Activated CD4-positive, alpha-beta T cell treated with anti-CD3 and anti-CD28 coated beads for 36 hours (primary cell): ENCODE measurements around the gene NISCH. TPM values are rescaled to one million over a fixed set of nuclear protein-coding genes. Genes with fewer than 3 reads are reported as not detected.

ENCODE experiments used
- ATAC-seq: fragments of 200-7000 bp; cut with Tn5 transposase; one replicate; pipeline ENCODE4 v1.10.0; 2021; ENCODE audit warnings: mild to moderate bottlenecking, moderate library complexity
- CTCF ChIA-PET: fragments of 350-600 bp; sonication (Branson Sonifier 250); formaldehyde crosslinking; loops from one replicate; lab custom pipeline; 2021; ENCODE audit warnings: antibody characterized with exemption; lab: Charles Lee
- POLR2A ChIA-PET: fragments of 350-600 bp; sonication (Branson Sonifier 250); formaldehyde crosslinking; loops from one replicate; lab custom pipeline; 2021; ENCODE audit warnings: antibody characterized with exemption, inconsistent platforms; lab: Charles Lee
- DNase-seq: peaks from one replicate; pipeline ENCODE4 v3.0.0-alpha.2; 2020
- H3K27ac Mint-ChIP-seq: one replicate; pipeline ENCODE4 v1.8.0; 2021; ENCODE audit warnings: mixed read lengths
- H3K27me3 Mint-ChIP-seq: one replicate; pipeline ENCODE4 v1.8.0; 2021; ENCODE audit warnings: mixed read lengths
- H3K36me3 Mint-ChIP-seq: one replicate; pipeline ENCODE4 v1.8.0; 2021; ENCODE audit warnings: low read depth, mixed read lengths
- H3K4me1 Mint-ChIP-seq: one replicate; pipeline ENCODE4 v1.8.0; 2021; ENCODE audit warnings: mixed read lengths
- H3K4me3 Mint-ChIP-seq: one replicate; pipeline ENCODE4 v1.8.0; 2021; ENCODE audit warnings: mild to moderate bottlenecking, moderate library complexity, mixed read lengths
- H3K9me3 Mint-ChIP-seq: one replicate; pipeline ENCODE4 v1.8.0; 2021; ENCODE audit warnings: low read depth, mixed read lengths
- intact Hi-C, 2 experiments: fragments of 100-400 bp; cut with DNase I in 1 of 2; cut with micrococcal nuclease in 1 of 2; formaldehyde crosslinking; loops; one replicate each; pipeline versions ENCODE4 v1.14.2 to v1.15.1; 2022 to 2024; cut with DNase I, micrococcal nuclease
- total RNA-seq, 2 experiments: library from RNA; stranded (reverse); gene quantifications; one replicate each; pipeline ENCODE4 v1.2.3, GENCODE V29; 2021

Gene NISCH
- total RNA-seq, 2 experiments from 2014 or later = 61.4 to 68.9 TPM

DNA sequence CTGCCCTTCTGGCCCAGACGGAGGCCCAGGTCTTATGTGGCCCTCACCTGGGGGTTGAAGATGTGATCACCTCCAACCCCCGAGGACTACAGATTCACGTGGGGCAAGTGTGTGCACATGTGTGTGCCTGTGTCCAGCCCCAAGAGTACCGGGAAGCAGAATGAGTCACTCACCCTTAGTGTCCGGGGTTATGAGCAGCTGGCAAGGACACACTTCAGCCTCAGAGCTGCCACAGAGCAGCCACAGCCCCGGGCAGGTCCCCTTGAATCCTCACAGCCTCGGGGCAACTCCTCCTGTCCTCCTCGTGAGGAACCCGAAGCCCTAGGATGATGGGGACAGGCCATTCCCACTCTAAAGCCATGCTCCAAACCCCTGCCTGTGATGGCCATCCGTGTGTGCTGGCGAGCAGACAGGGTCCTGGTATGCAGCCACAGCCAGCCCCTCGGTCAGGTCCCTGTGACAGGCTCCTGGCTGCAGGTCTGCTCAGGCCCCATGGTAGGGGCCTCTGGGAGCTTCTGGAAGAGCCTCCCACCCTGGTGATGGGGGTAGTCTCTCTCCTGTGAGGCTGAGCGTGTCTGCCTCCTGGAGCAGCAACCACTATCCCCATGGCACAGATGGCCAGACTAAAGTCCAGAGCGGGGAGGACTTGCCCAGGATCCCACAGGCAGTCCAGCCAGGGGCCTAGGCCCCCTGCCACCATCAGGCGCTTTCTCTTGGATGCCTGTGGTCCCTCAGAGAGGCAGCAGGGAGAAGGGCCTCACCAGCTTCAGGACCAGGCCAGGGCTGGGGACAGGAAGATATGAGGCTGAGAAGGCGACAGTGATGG, 40.6 kb downstream of the NISCH start:
- ChIA-PET POLR2A (interaction anchor here (0.6 kb wide), 2 partner anchors 27 to 144 kb away, joined by 3 to 5 read pairs; no protein-coding TSS in a partner anchor), CTCF (interaction anchor here (1.1 kb wide), 1 partner anchor 10 kb away, joined by 3 read pairs; no protein-coding TSS in a partner anchor)
- no peak for DNase-seq
- H3K9me3 Mint-ChIP-seq = no peaks in the 10 kb centered on the region
- H3K27ac Mint-ChIP-seq = no peak overlapping the region
- intact Hi-C loops = no loop called here
- ATAC-seq = no peak
- peaks cover 2% of the 10 kb centered on the region for H3K27me3 Mint-ChIP-seq
- peaks cover 12% of the 10 kb centered on the region for H3K36me3 Mint-ChIP-seq
- no peaks in the 10 kb centered on the region for H3K4me1 Mint-ChIP-seq
- no peak overlapping the region for H3K4me3 Mint-ChIP-seq

DNA sequence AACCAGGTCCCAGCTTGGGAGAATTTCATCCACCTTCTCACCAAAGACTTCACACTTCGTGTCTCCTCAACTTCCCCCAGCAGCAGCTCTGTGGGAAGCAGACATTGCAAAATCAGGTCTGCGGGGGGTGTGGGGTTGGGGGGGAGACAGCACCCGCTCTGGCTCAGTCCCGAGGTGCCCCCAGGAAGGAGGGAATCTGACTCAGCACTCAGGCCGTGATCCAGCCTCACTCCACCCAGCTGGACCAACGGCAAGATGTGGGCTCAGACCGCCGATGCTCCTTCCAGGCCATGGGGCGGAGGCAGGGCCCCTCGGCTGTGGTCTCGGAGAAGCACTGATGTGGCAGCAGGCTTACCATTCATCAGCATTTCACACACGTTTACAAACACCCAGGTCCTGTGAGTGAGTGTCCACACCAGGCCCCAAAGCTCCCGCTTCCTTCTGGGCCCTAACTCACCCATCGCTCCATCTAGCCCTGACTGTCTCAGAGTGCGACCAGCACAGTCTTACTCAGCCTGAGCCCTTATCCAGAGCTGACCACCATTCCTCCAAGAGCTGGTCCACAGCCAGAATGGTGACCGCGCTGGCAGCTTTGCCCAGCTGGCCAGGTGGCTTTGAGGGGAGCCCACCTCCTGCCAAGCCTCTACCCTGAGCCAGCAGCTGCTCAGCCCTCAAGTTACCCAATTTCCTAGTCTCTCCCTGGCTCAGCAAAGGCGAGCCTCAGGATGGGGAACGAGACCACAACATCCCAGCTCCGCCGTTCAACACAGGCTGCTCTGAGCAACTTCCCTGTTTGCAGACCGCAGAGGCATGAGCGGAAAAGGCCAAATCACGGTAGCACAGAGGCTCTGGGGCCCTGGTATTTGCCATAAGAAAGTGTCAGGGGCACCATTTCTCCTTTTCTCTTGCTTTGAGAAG, 43.0 kb downstream of the NISCH start:
- Mint-ChIP-seq H3K4me1 (no peaks in the 10 kb centered on the region), H3K27ac (no peak overlapping the region), H3K9me3 (no peaks in the 10 kb centered on the region), H3K27me3 (peaks cover 2% of the 10 kb centered on the region), H3K4me3 (no peak overlapping the region), H3K36me3 (no peaks in the 10 kb centered on the region)
- ATAC-seq (no peak), DNase-seq (no peak)
- POLR2A ChIA-PET = interaction anchor here (1.3 kb wide), 1 partner anchor 38 kb away, joined by 3 read pairs; the partner anchor contains the start of gene UQCC5
- CTCF ChIA-PET = interaction anchor here (0.7 kb wide), 1 partner anchor 118 kb away, joined by 3 read pairs; no protein-coding TSS in a partner anchor
- intact Hi-C loops = no loop called here

GRCh38 chr3:52501046-52501445, 45.6 kb downstream of the NISCH start:
- no peak overlapping the region for H3K4me3 Mint-ChIP-seq
- intact Hi-C loops = no loop called here
- CTCF ChIA-PET = no interaction called here
- H3K9me3 Mint-ChIP-seq = no peaks in the 10 kb centered on the region
- H3K4me1 Mint-ChIP-seq = no peaks in the 10 kb centered on the region
- ATAC-seq (no peak), DNase-seq (no peak)
- POLR2A ChIA-PET = no interaction called here
- H3K27me3 Mint-ChIP-seq = no peaks in the 10 kb centered on the region
- H3K36me3 Mint-ChIP-seq = no peaks in the 10 kb centered on the region
- H3K27ac Mint-ChIP-seq = no peak overlapping the region

DNA sequence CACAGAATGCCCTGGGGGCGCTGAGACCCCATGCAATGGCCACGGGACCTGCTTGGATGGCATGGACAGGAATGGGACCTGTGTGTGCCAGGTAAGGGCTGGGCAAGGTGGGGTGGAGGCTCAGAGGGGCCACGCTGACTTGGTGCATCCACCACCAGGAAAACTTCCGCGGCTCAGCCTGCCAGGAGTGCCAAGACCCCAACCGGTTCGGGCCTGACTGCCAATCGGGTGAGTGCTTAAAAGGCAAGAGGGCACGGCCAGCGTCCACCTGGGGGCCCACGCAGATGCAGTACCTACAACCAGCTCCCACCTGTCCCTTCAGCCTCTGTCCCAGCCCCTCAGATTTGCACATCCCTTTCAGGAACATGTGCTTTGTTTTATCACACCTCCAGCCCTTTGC, 46.6 kb downstream of the NISCH start:
- intact Hi-C loops = no loop called here
- no peak for DNase-seq
- H3K27me3 Mint-ChIP-seq = no peaks in the 10 kb centered on the region
- H3K27ac Mint-ChIP-seq = no peak overlapping the region
- ChIA-PET CTCF (interaction anchor here (1.0 kb wide), 1 partner anchor 9 kb away, joined by 4 read pairs; no protein-coding TSS in a partner anchor), POLR2A (no interaction called here)
- no peaks in the 10 kb centered on the region for H3K4me1 Mint-ChIP-seq
- no peaks in the 10 kb centered on the region for H3K9me3 Mint-ChIP-seq
- H3K4me3 Mint-ChIP-seq = no peak overlapping the region
- H3K36me3 Mint-ChIP-seq = no peaks in the 10 kb centered on the region
- no peak for ATAC-seq

DNA sequence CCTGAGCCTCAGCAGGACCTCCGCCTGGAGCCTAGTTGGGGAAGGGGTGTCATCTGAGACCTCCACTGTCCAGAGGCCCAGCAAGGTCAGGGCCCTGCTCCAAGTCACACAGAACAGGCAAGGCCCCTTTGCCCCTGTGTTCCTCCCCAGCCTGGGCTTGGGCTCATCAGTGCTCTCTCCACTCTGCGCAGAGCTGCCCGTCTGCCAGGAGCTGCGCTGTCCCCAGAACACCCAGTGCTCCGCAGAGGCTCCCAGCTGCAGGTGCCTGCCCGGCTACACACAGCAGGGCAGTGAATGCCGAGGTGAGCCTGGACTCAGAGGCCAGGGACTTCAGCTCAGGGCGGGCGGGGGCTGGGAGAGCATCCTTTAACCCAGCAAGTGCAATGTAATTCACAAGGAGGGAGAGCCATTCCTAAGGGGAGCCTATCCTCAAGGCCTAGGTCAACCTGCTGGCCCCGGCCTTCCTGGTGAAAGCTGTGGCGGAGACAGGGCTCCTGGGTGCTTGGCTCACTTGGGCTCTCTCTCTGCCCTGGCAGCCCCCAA, 47.5 kb downstream of the NISCH start:
- H3K36me3 Mint-ChIP-seq = no peaks in the 10 kb centered on the region
- ChIA-PET CTCF (no interaction called here), POLR2A (no interaction called here)
- no peaks in the 10 kb centered on the region for H3K27me3 Mint-ChIP-seq
- H3K4me1 Mint-ChIP-seq = no peaks in the 10 kb centered on the region
- ATAC-seq = no peak
- no peak overlapping the region for H3K4me3 Mint-ChIP-seq
- DNase-seq = no peak
- no peak overlapping the region for H3K27ac Mint-ChIP-seq
- no peaks in the 10 kb centered on the region for H3K9me3 Mint-ChIP-seq
- intact Hi-C loops = no loop called here

DNA sequence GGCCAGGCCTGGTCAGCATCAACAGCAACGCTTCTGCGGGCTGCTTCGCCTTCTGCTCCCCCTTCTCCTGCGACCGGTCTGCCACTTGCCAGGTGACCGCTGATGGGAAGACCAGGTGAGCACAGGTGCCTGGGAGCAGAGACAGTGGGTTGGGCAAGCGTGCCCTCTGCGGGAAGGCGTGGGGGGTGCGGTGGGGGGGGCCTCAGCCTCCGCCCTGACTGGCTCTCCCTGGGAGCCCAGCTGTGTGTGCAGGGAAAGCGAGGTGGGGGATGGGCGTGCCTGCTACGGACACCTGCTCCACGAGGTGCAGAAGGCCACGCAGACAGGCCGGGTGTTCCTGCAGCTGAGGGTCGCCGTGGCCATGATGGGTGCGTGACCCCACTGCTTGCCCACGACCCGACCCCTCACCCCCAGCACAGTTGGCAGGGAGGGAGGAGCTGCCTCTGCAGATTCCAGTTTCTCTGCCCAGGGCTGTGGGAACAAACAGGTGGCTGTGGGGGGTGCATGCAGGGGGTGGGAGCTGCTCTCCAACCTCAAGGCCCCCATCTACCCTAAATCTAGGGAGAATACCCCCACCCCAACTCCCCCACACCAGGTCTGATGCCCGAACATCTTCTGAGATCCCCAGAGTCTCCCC, 48.5 kb downstream of the NISCH start:
- H3K4me1 Mint-ChIP-seq = no peaks in the 10 kb centered on the region
- no peak overlapping the region for H3K27ac Mint-ChIP-seq
- no peaks in the 10 kb centered on the region for H3K27me3 Mint-ChIP-seq
- no peak for DNase-seq
- intact Hi-C loops = no loop called here
- no peak overlapping the region for H3K4me3 Mint-ChIP-seq
- H3K9me3 Mint-ChIP-seq = no peaks in the 10 kb centered on the region
- no peak for ATAC-seq
- H3K36me3 Mint-ChIP-seq = no peaks in the 10 kb centered on the region
- ChIA-PET POLR2A (no interaction called here), CTCF (interaction anchor here (0.6 kb wide), 1 partner anchor 44 kb away, joined by 4 read pairs; no protein-coding TSS in a partner anchor)

DNA sequence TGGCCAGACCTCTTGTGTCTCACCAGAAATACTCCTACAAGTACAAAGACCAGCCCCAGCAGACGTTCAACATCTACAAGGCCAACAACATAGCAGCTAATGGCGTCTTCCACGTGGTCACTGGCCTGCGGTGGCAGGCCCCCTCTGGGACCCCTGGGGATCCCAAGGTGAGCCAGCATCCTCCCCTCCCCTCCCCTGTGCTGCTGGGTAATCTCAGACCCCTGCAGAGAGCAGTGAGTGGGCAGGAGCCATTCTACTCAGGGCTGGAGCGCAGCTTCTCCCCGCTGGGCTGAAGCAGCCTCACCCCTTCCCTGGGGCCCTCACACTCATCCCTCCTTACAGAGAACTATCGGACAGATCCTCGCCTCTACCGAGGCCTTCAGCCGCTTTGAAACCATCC, 49.6 kb downstream of the NISCH start:
- ChIA-PET CTCF (no interaction called here), POLR2A (no interaction called here)
- Mint-ChIP-seq H3K27ac (no peak overlapping the region), H3K4me3 (no peak overlapping the region), H3K27me3 (no peaks in the 10 kb centered on the region), H3K9me3 (no peaks in the 10 kb centered on the region), H3K36me3 (no peaks in the 10 kb centered on the region), H3K4me1 (no peaks in the 10 kb centered on the region)
- DNase-seq (no peak), ATAC-seq (no peak)
- intact Hi-C loops = no loop called here

- Mint-ChIP-seq H3K27me3 (no peaks in the 10 kb centered on the region), H3K4me1 (no peaks in the 10 kb centered on the region), H3K9me3 (no peaks in the 10 kb centered on the region), H3K27ac (no peak overlapping the region), H3K36me3 (no peaks in the 10 kb centered on the region), H3K4me3 (no peak overlapping the region)
- no peak for ATAC-seq
- intact Hi-C loops = no loop called here
- ChIA-PET POLR2A (no interaction called here), CTCF (interaction anchor here (0.6 to 0.7 kb wide), 2 partner anchors 11 to 130 kb away, joined by 3 read pairs; partner anchors contain the start of gene STAB1)
- no peak for DNase-seq
These were observed 51.0 kb downstream of the NISCH start for GRCh38 chr3:52506266-52506966.

GRCh38 chr3:52507359-52507758, 52.0 kb downstream of the NISCH start:
- intact Hi-C loops = no loop called here
- CTCF ChIA-PET = interaction anchor here (0.7 kb wide), 1 partner anchor 131 kb away, joined by 3 read pairs; no protein-coding TSS in a partner anchor
- Mint-ChIP-seq H3K27ac (no peak overlapping the region), H3K4me1 (no peaks in the 10 kb centered on the region), H3K27me3 (no peaks in the 10 kb centered on the region), H3K9me3 (no peaks in the 10 kb centered on the region), H3K36me3 (no peaks in the 10 kb centered on the region), H3K4me3 (no peak overlapping the region)
- POLR2A ChIA-PET = no interaction called here
- no peak for DNase-seq
- no peak for ATAC-seq

DNA sequence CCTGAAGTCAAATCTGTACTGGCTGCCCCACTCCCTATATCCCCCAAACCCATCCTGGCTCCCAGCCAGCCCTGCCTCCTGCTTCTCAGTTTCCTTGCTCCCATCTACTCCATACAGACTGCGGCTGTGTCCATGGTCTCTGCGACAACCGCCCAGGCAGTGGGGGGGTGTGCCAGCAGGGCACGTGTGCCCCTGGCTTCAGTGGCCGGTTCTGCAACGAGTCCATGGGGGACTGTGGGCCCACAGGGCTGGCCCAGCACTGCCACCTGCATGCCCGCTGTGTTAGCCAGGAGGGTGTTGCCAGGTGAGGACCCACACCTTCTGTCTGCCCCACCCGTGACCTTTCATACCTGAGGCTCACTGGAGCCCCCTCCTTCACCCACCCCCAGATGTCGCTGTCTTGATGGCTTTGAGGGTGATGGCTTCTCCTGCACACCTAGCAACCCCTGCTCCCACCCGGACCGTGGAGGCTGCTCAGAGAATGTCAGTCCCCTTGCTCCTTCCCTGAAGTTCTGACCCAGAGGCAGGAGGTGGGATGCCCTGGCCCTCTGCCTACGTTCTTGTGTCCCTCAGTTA, 54.4 kb downstream of the NISCH start:
- Mint-ChIP-seq H3K9me3 (no peaks in the 10 kb centered on the region), H3K27ac (no peak overlapping the region), H3K4me3 (no peak overlapping the region), H3K4me1 (no peaks in the 10 kb centered on the region), H3K36me3 (no peaks in the 10 kb centered on the region), H3K27me3 (no peaks in the 10 kb centered on the region)
- CTCF ChIA-PET = no interaction called here
- DNase-seq (no peak), ATAC-seq (no peak)
- POLR2A ChIA-PET = no interaction called here
- intact Hi-C loops = no loop called here
